Keratinocyte (primary cell): Measurements from ENCODE around the gene SSTR3.

Experiments used
- EZH2 ChIP-seq: IDR thresholded peaks from one replicate; pipeline ENCODE4 v1.6.1; 2012; ENCODE audit warnings: inconsistent platforms, mild to moderate bottlenecking, low read length, moderate library complexity
- TF ChIP-seq, protein P1 (sequence below), 3 experiments: IDR thresholded peaks in 1 of 3; conservative IDR thresholded peaks in 1 of 3; optimal IDR thresholded peaks in 1 of 3; 2 replicates in 2 of 3; 3 replicates in 1 of 3; pipeline versions ENCODE3 to v1.5.1; 2011; ENCODE audit warnings: low read length in 3 of 3, mild to moderate bottlenecking in 3 of 3, moderate library complexity in 2 of 3, control low read depth in 1 of 3, inconsistent platforms in 1 of 3; ENCODE audit not compliant: insufficient read depth in 2 of 3; ENCODE audit errors: extremely low read depth in 1 of 3

- TF ChIP-seq, protein P1, sequence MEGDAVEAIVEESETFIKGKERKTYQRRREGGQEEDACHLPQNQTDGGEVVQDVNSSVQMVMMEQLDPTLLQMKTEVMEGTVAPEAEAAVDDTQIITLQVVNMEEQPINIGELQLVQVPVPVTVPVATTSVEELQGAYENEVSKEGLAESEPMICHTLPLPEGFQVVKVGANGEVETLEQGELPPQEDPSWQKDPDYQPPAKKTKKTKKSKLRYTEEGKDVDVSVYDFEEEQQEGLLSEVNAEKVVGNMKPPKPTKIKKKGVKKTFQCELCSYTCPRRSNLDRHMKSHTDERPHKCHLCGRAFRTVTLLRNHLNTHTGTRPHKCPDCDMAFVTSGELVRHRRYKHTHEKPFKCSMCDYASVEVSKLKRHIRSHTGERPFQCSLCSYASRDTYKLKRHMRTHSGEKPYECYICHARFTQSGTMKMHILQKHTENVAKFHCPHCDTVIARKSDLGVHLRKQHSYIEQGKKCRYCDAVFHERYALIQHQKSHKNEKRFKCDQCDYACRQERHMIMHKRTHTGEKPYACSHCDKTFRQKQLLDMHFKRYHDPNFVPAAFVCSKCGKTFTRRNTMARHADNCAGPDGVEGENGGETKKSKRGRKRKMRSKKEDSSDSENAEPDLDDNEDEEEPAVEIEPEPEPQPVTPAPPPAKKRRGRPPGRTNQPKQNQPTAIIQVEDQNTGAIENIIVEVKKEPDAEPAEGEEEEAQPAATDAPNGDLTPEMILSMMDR (optimal IDR thresholded peaks at IDR 0.05 in 1 of 3, IDR thresholded peaks at IDR 0.05 in 1 of 3, conservative IDR thresholded peaks at IDR 0.05 in 1 of 3; ENCODE audit: extremely low read depth in 1 of 3, insufficient read depth in 2 of 3, low read length in 3 of 3), result no peak
- TF ChIP-seq EZH2, result no peak
Measured at GRCh38 chr22:37220543-37220981, 8.3 kb upstream of the SSTR3 start.
